OCI-LY3 (cell line): ENCODE data around the gene TRMU.

Experiments used
- H2AFZ ChIP-seq: fragments of 200-600, 300-600 bp; shearing (Covaris generic); 2 replicates; pipeline ENCODE4 v1.6.0; 2014; ENCODE audit warnings: antibody characterized with exemption, low read depth, low read length
- H3K27ac ChIP-seq: fragments of 200-600, 300-600 bp; sonication (generic); 2 replicates; pipeline ENCODE4 v1.5.1; 2014; ENCODE audit warnings: mild to moderate bottlenecking, low read length, moderate library complexity, mixed read lengths
- H3K27me3 ChIP-seq: fragments of 200-600, 300-600 bp; sonication (generic); 2 replicates; pipeline ENCODE4 v1.6.1; 2014; ENCODE audit warnings: low read depth, low read length, mixed read lengths
- H3K36me3 ChIP-seq: fragments of 200-600, 300-600 bp; sonication (generic); replicated peaks from 2 replicates; pipeline ENCODE3; 2014; ENCODE audit warnings: low read depth, low read length, mixed read lengths
- H3K4me1 ChIP-seq: fragments of 300-600, 200-600 bp; sonication (generic); 2 replicates; pipeline ENCODE4 v1.6.1; 2014; ENCODE audit warnings: low read length, mixed read lengths
- H3K4me2 ChIP-seq: fragments of 200-600, 300-600 bp; sonication (generic); 2 replicates; pipeline ENCODE4 v1.6.1; 2014; ENCODE audit warnings: low read length, mixed read lengths
- H3K4me3 ChIP-seq: fragments of 300-600, 200-600 bp; sonication (generic); 2 replicates; pipeline ENCODE4 v1.5.1; 2014; ENCODE audit warnings: antibody characterized with exemption, mild to moderate bottlenecking, low read length, moderate library complexity
- H3K79me2 ChIP-seq: fragments of 300-600, 200-600 bp; shearing (Covaris generic); 2 replicates; pipeline ENCODE4 v1.6.1; 2014; ENCODE audit warnings: mild to moderate bottlenecking, low read length, mixed read lengths
- H3K9ac ChIP-seq: fragments of 300-600, 200-600 bp; shearing (Covaris generic); 2 replicates; pipeline ENCODE4 v1.6.0; 2014; ENCODE audit warnings: mild to moderate bottlenecking, low read length, moderate library complexity
- H3K9me3 ChIP-seq: fragments of 200-600, 300-600 bp; shearing (Covaris generic); 2 replicates; pipeline ENCODE4 v1.6.1; 2014; ENCODE audit warnings: low read length, mixed read lengths; ENCODE audit not compliant: insufficient read depth
- H4K20me1 ChIP-seq: fragments of 200-600, 300-600 bp; sonication (generic); 2 replicates; pipeline ENCODE4 v1.6.1; 2016; ENCODE audit warnings: low read length, mixed read lengths; ENCODE audit not compliant: insufficient read depth
- EZH2phosphoT487 ChIP-seq: fragments of 200-600 bp; shearing (Covaris generic); IDR thresholded peaks from 2 replicates; pipeline ENCODE4 v1.6.1; 2018; ENCODE audit warnings: antibody characterized with exemption, mixed run types, low read depth
- TF ChIP-seq, protein P1 (sequence below): fragments of 200-600, 300-600 bp; sonication (generic); IDR thresholded peaks from 2 replicates; pipeline ENCODE4 v1.5.1; 2014; ENCODE audit warnings: antibody characterized with exemption, low read length, low read depth

The TRMU gene

DNA sequence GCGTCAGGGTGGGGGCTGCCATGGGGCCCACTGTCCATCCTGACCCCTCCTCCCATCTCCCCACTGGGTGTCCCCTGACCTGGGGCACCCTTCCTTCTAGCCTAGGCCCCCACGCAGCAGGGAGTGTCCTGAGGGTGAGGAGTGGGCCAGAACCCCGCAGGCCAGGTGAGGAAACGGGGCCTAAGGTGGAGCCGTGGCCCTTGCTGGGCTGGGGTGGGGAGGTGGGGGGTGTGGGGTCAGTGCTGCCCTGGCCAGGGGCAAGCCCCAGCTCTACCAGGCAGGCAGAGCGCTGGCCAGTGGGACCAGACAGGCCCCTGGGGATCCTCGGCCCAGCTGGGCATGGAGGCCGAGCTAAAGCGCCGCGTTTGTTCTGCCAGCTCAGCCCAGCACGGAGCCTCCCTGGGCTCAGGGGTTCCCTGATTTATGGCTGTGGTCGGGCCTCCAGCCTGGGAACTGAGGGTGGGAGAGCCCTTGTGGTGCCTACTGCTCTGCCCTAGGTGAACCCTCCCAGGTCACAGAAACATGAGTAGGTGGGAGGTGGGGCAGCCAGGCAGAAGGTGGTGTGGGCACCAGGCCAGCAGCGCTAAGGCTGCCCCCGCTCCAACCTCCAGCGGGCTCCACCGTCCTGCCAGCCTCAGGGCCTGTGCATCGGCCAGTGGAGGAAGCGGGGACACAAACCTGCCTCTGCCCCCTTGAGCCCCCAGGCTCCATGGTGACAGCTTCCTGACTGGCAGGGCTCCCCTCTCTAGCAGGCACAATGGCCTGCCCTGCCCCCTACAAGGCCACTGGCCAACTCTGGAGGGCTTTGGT is 22.4 kb downstream of the TRMU start:
- Histone ChIP-seq H3K4me1 (peaks cover 16% of the 10 kb centered on the region), H4K20me1 (peaks cover 4% of the 10 kb centered on the region), H3K79me2 (no peaks in the 10 kb centered on the region), H3K4me3 (no peak overlapping the region), H3K9ac (no peak overlapping the region), H3K4me2 (no peak overlapping the region), H2AFZ (no peak overlapping the region), H3K9me3 (no peaks in the 10 kb centered on the region), H3K36me3 (peaks cover 40% of the 10 kb centered on the region), H3K27ac (no peak overlapping the region), H3K27me3 (no peaks in the 10 kb centered on the region)
- TF ChIP-seq EZH2phosphoT487, result no peak
- TF ChIP-seq, protein P1, sequence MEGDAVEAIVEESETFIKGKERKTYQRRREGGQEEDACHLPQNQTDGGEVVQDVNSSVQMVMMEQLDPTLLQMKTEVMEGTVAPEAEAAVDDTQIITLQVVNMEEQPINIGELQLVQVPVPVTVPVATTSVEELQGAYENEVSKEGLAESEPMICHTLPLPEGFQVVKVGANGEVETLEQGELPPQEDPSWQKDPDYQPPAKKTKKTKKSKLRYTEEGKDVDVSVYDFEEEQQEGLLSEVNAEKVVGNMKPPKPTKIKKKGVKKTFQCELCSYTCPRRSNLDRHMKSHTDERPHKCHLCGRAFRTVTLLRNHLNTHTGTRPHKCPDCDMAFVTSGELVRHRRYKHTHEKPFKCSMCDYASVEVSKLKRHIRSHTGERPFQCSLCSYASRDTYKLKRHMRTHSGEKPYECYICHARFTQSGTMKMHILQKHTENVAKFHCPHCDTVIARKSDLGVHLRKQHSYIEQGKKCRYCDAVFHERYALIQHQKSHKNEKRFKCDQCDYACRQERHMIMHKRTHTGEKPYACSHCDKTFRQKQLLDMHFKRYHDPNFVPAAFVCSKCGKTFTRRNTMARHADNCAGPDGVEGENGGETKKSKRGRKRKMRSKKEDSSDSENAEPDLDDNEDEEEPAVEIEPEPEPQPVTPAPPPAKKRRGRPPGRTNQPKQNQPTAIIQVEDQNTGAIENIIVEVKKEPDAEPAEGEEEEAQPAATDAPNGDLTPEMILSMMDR, result no peak

DNA sequence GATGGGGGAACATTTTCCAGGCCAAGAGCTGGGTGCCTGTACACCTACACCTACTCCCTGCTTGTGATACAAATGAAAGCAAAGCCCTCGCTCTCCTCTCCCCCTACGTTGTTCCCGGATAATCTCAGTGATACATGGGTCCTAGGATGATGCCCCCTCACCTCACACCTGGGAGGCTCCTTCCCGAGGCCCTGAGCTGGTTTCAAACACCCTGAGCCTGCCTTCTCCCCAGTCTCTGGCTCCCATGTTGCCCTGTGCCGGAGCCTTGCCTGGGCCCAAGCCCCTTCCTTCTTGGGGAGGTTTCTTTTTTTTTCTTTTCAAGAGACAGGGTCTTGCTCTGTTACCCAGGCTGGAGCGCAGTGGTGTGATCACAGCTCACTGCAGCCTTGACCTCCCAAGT is 23.3 kb downstream of the TRMU start:
- Histone ChIP-seq H3K36me3 (peaks cover 31% of the 10 kb centered on the region), H3K4me1 (peaks cover 21% of the 10 kb centered on the region), H2AFZ (no peak overlapping the region), H3K79me2 (no peaks in the 10 kb centered on the region), H3K4me3 (no peak overlapping the region), H3K27ac (no peak overlapping the region), H3K9me3 (no peaks in the 10 kb centered on the region), H3K4me2 (no peak overlapping the region), H3K27me3 (no peaks in the 10 kb centered on the region), H3K9ac (no peak overlapping the region), H4K20me1 (peaks cover 4% of the 10 kb centered on the region)
- no peak for TF ChIP-seq EZH2phosphoT487
- TF ChIP-seq, protein P1, result no peak

DNA sequence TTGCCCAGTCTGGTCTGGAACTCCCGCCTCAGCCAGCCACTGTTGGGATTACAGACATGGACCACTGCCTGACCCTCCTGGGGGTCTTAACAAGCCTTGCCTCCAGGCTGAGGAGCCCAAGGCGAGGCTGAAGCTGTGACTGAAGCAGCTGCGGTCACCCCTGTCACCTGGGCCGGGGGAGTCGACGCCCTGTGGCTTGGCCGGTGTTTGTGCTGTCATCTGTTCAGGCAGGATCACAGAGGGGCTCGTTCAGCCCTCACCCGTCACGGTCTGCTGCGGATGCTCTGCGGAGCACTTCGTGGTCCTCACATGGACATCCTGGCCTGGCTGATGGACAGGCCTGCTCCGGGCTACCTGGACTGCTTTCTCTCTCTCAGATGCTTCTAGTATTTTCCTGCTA is 23.8 kb downstream of the TRMU start:
- Histone ChIP-seq H3K4me2 (no peak overlapping the region), H3K36me3 (peaks cover 26% of the 10 kb centered on the region), H3K4me1 (peaks cover 21% of the 10 kb centered on the region), H4K20me1 (peaks cover 4% of the 10 kb centered on the region), H3K79me2 (no peaks in the 10 kb centered on the region), H3K4me3 (no peak overlapping the region), H3K27ac (no peak overlapping the region), H3K9ac (no peak overlapping the region), H3K27me3 (no peaks in the 10 kb centered on the region), H2AFZ (no peak overlapping the region), H3K9me3 (no peaks in the 10 kb centered on the region)
- no peak for TF ChIP-seq EZH2phosphoT487
- TF ChIP-seq, protein P1, result no peak

GRCh38 chr22:46360097-46360496 is 24.6 kb downstream of the TRMU start:
- no peaks in the 10 kb centered on the region for H3K79me2 ChIP-seq
- no peak overlapping the region for H3K4me3 ChIP-seq
- H3K27me3 ChIP-seq, result no peaks in the 10 kb centered on the region
- H3K4me2 ChIP-seq, result no peak overlapping the region
- peaks cover 2% of the 10 kb centered on the region for H4K20me1 ChIP-seq
- no peak overlapping the region for H2AFZ ChIP-seq
- peaks cover 21% of the 10 kb centered on the region for H3K4me1 ChIP-seq
- peaks cover 26% of the 10 kb centered on the region for H3K36me3 ChIP-seq
- TF ChIP-seq, protein P1, result no peak
- no peak for TF ChIP-seq EZH2phosphoT487
- H3K27ac ChIP-seq, result no peak overlapping the region
- H3K9me3 ChIP-seq, result no peaks in the 10 kb centered on the region
- no peak overlapping the region for H3K9ac ChIP-seq
